Body of pancreas (tissue), 4 donors: ENCODE measurements around the gene STAMBPL1.

Experiments
- CTCF ChIP-seq, 7 experiments: fragments of 450-650 bp in 4 of 7; fragments of 200-600 bp in 3 of 7; sonication (generic) in 3 of 7; IDR thresholded peaks; one replicate each; pipeline ENCODE4 v1.5.1; 2016 to 2019; ENCODE audit warnings: antibody characterized with exemption in 7 of 7
- POLR2A ChIP-seq, 3 donors: fragments of 450-650 bp; IDR thresholded peaks; one replicate each; pipeline ENCODE4 v1.6.1; 2016; ENCODE audit warnings: antibody characterized with exemption in 3 of 3, mild to moderate bottlenecking in 2 of 3

GRCh38 chr10:88931548-88931947 is 51.5 kb downstream of the STAMBPL1 start:
- TF ChIP-seq CTCF (IDR thresholded peaks at IDR 0.05), result no peak
- no peak for TF ChIP-seq POLR2A (IDR thresholded peaks at IDR 0.05)
